GM12801 (cell line): ENCODE results near the gene NCS1.

Experiments
- CTCF ChIP-seq: IDR thresholded peaks from one replicate; pipeline ENCODE4 v1.5.1; 2011; ENCODE audit warnings: control low read depth; ENCODE audit not compliant: insufficient read length; ENCODE audit errors: extremely low read depth

Gene NCS1

DNA sequence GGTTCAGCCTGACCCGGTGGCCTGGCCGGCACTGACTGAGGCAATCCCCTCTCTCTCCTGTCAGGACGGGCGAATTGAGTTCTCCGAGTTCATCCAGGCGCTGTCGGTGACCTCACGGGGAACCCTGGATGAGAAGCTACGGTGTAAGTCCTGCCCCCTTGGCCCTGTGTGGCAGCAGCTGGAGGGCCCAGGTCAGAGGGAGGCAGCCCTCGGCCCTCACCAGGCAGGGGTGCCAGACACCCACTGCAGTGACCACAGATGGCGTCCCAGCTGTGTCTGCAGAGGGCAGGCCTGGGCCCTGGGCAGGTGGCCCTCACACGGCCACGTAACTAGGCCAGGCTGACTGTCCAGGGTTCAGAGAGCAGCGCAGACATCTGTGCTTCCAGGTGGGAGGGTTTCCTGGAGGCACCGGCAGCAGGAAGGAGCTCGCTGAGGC is 47.5 kb downstream of the NCS1 start:
- no peak for TF ChIP-seq CTCF

DNA sequence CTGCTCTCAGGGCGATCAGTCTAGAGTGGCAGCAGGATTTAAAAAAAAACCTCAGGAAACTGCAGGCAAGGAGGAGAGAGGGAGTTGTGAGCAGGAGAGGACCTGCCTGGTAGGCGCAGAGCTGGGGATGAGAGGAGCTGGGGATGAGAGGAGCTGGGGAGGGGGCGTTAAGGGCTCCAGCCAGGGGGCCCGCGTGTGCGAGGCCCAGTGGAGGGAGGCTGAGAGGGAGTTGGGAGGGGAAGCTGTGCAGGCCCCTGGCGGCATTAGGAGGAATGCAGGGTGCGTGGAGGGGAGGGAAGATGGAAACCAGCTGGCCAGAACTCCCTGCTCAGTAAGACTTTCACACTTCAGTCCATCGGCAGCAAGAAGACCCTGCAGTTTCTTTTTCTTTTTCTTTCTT is 48.1 kb downstream of the NCS1 start:
- no peak for TF ChIP-seq CTCF

DNA sequence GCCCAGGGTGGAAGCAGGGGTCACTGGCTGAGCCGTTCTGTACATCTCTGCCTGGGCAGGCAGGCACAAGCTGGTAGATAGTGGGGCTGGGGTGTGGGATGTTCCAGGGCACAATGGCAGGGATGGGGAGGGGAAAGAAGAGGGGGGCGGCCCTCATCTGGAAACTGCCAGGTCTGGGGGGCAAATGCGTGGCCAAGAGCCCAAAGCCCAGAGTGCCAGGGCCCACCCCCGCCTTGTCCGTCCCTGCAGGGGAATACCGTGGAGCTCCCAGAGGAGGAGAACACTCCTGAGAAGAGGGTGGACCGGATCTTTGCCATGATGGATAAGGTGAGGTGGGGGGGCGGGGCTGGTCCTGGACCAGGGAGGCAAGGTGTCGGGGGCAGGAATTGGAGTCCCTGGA is 50.6 kb downstream of the NCS1 start:
- no peak for TF ChIP-seq CTCF

DNA sequence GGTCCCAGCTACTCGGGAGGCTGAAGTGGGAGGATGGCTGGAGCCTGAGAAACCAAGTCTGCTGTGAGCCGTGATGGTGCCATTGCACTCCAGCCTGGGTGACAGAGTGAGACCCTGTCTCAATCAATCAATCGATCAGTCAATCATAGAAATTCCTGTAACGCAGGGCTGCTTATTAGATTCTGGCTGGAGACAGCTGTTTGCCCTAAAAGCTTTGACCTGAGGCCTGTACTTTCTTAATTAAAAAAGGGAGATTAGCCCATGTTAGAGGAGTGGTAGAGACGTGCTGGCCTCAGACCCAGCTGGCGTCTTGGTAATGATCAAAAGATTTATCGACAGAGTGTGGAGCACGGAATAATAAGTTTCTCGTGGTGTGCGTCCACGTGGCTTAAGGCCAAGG is 52.9 kb downstream of the NCS1 start:
- TF ChIP-seq CTCF = no peak

DNA sequence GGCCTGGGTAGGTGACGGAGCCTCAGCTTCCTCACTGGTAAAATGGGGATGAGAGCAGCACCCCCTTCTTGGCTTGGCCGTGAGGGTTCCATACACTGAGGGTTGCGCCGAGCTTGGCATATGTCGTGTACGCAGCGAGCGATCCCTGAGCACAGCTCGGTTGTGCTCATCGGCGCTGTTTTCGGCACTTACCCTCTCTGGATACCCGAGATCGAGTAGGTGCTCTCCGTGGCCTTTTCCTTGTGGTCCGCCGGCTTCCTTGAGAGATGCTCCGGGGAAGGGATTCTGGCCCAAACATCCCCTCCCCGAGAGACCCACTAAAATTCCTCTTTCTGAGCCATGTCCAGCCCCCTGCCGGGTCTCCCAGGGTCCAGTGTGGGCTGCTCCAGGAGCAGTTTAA is 53.4 kb downstream of the NCS1 start:
- TF ChIP-seq CTCF = no peak

DNA sequence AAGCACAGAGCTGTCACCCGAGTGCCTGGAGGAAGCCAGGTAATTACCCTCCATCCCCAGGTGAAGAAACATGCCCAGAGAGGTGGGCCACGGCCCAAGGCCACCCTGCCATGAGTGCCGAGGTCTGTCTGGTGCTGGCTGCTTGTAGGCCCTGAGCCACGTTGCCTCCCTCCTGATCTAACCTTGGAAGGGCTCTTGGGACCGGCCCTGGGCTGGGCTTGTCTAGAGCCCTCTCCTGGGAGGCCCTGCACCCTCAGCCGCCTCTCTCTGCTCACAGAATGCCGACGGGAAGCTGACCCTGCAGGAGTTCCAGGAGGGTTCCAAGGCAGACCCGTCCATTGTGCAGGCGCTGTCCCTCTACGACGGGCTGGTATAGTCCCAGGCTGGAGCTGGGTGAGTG is 53.9 kb downstream of the NCS1 start:
- no peak for TF ChIP-seq CTCF

DNA sequence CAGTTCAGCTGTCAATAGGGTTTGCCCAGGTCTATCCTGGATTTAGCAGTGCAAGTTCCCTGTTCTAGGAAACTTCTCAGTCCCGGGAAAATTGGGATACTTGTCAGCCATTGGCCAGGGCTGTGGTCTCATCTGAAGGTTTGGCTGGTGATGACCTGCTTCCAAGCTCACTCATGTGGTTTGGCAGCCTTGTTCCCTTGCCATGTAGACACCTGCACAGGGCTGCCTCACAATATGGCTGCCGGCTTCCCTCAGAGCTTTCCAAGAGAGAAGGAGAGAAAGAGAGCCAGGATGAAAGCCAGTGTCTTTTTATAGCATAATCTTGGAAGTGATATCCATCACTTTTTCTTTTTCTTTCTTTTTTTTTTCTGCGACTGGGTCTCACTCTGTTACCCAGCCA is 55.6 kb downstream of the NCS1 start:
- no peak for TF ChIP-seq CTCF

DNA sequence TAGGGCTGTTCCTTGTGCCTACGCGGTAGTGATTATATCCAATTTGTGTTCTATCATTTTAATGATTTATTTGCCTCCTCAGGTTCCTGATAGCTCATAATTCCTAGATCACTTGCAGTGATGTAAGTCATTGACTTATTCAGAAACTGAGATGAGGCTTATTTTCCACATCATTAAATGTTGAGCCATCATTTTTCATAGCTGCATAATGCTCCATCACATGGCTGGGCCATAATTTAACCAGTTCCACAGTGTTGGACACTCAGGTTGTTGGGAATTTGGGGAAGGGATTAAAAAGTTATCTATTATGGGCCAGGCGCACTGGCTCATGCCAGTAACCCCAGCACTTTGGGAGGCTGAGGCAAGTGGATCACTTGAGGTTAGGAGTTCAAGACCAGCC is 57.6 kb downstream of the NCS1 start:
- no peak for TF ChIP-seq CTCF
